ENCODE results near the gene CDCA3.
"Not testable (repeated sequence)": the region's sequence is repeated elsewhere in the genome, so short reads cannot be mapped to it uniquely, and the experiment has no call there.

The CDCA3 gene

GRCh38 chr12:6869049-6870021 is 18.2 kb upstream of the CDCA3 start:
- H3K4me3 ChIP-seq (ENCODE audit: low read length), result peak overlapping the region; percentile 94
- DNase-seq (ENCODE audit: low read depth), result no peak
- TF ChIP-seq CTCF (conservative IDR thresholded peaks at IDR 0.05; ENCODE audit: low read depth, low read length), result peak; percentile 93

DNA sequence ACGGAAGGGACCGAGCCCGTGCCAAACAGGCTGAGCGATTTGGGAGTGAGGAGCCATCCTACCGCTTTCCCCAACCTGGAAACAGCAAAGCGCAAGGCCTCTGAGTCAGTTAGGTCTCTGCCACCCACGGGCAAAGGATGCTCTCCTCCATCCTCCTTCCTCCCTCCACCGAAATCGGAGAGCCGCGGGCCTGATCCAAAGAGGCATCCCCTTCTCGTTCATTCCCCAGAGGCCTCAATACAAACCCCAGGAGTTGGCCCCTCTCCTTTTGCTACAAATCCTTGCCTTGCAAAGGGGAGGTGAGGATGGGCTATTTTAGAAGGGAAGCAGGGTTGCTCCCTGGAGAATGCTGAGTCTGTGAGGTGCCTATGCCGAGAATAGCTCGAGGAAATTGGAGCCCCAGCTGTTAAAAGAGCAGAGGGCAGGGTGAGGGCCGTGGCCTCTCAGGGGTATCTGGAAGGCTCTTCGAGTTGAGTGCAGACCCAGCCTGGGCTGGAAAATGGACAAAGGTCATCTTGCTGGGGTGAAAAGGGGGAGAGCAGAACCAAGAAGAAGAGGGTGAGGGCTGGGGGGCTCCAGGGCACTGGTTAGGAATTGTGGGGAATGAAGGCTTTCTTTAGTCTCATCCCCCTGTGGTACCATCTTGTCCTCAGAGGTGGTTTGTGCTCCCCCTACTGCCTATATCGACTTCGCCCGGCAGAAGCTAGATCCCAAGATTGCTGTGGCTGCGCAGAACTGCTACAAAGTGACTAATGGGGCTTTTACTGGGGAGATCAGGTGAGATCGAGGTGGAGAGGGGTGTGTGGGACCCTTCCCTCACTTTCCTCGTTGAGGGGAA is 17.3 kb upstream of the CDCA3 start:
- H3K4me3 ChIP-seq (ENCODE audit: low read length), result peak overlapping the region; percentile 94
- peak; percentile 48 for TF ChIP-seq CTCF (conservative IDR thresholded peaks at IDR 0.05; ENCODE audit: low read depth, low read length)
- no peak for DNase-seq (ENCODE audit: low read depth)

- no peak for DNase-seq (ENCODE audit: low read depth)
- TF ChIP-seq CTCF (conservative IDR thresholded peaks at IDR 0.05; ENCODE audit: low read depth, low read length), result no peak
These were observed 16.5 kb upstream of the CDCA3 start, which contains the start of gene TPI1 for GRCh38 chr12:6867413-6868210. TSS of gene TPI1 (plus strand) at chr12:6867531. CDS start at chr12:6867567, 36 bp downstream.

GRCh38 chr12:6866920-6867412 is 15.9 kb upstream of the CDCA3 start:
- DNase-seq (ENCODE audit: low read depth), result no peak
- no peak for TF ChIP-seq CTCF (conservative IDR thresholded peaks at IDR 0.05; ENCODE audit: low read depth, low read length)
- peak overlapping the region; percentile 94 for H3K4me3 ChIP-seq (ENCODE audit: low read length)

More at GRCh38 chr12:6867413-6868210, 16.5 kb upstream of the CDCA3 start, which contains the start of gene TPI1:
- H3K4me3 ChIP-seq (ENCODE audit: low read length), result peak within 1 kb of the TSS; percentile 94

DNA sequence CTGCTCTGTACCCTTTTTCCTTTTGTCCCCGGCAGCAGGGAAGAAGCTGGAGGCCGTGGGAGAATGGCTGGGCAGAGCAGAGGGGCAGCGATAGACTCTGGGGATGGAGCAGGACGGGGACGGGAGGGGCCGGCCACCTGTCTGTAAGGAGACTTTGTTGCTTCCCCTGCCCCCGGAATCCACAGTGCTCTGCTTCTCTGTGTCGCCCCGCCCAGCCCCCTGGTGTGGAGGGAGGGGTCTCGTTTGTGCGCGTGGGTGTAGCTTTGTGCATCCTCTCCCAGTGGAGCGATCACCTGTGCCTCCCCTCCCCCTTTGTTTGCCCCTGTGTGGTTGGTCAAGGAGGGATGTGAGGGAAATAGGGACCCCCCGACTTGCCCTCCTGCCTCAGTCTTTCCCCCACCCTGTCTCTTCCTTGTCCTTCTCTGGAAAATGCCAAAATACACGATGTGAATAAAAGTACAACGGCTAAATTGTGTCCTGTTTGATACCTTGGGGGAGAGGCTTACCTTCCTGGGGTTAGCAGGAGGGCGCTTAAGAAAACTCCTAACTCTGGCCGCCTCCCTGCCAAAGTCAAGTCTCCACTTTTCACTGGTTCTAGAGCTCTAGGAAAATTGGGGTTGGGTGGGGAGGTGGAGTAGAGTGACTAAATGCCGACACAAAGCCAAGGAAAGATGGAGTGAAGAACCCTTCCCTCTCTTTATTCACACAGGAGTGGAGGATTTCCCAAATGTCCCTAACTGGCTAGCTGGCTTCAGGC is 15.3 kb upstream of the CDCA3 start:
- peak overlapping the region; percentile 94 for H3K4me3 ChIP-seq (ENCODE audit: low read length)
- DNase-seq (ENCODE audit: low read depth), result no peak
- no peak for TF ChIP-seq CTCF (conservative IDR thresholded peaks at IDR 0.05; ENCODE audit: low read depth, low read length)

- not testable (repeated sequence) for DNase-seq (ENCODE audit: low read depth); H3K4me3 ChIP-seq (ENCODE audit: low read length)
These were observed 14.2 kb upstream of the CDCA3 start for GRCh38 chr12:6865307-6865706.
